Psoas muscle (tissue), 8 donors: Measurements from ENCODE around the gene ST3GAL5. TPM values are rescaled to one million over a fixed set of nuclear protein-coding genes. Genes with fewer than 3 reads are reported as not detected.

Source experiments
- ATAC-seq, 4 donors: fragments of 200-7000 bp; cut with Tn5 transposase; one replicate each; pipeline ENCODE4 v1.9.1; 2020; ENCODE audit warnings: moderate library complexity in 3 of 4, mild to moderate bottlenecking in 2 of 4
- DNase-seq, 2 donors: peaks; one replicate each; pipeline ENCODE4 v3.0.0-alpha.2; 2020
- H3K27ac ChIP-seq: fragments of 200-600 bp; one replicate; pipeline ENCODE4 v1.8.0; 2022
- H3K27me3 ChIP-seq, 3 donors: fragments of 200-600 bp in 1 of 3; one replicate each; pipeline versions ENCODE4 v1.6.1 to v1.8.0; 2013 to 2022; ENCODE audit warnings: low read length in 2 of 3, mild to moderate bottlenecking in 2 of 3, moderate library complexity in 1 of 3; ENCODE audit not compliant: insufficient read depth in 3 of 3
- H3K36me3 ChIP-seq, 2 donors: fragments of 200-600 bp in 1 of 2; one replicate each; pipeline versions ENCODE4 v1.6.1 to v1.8.0; 2013 to 2022; ENCODE audit warnings: low read depth in 1 of 2, mild to moderate bottlenecking in 1 of 2, moderate library complexity in 1 of 2; ENCODE audit not compliant: insufficient read depth in 1 of 2
- H3K4me1 ChIP-seq: fragments of 200-600 bp; one replicate; pipeline ENCODE4 v1.8.0; 2022
- H3K4me3 ChIP-seq: fragments of 200-600 bp; one replicate; pipeline ENCODE4 v1.8.0; 2022; ENCODE audit warnings: mild to moderate bottlenecking
- H3K9me3 ChIP-seq: fragments of 200-600 bp; one replicate; pipeline ENCODE4 v1.8.0; 2022
- WGBS, 3 donors: extraction: QIAGEN DNeasy Blood & Tissue Kit; methylation state at CpG; one replicate each; pipeline versions ENCODE4 v1.1.6 to v1.1.7; 2013; 5-methylcytosine and 5-hydroxymethylcytosine counted together
- intact Hi-C, 2 donors: fragments of 100-400 bp; cut with DNase I; formaldehyde crosslinking; loops; one replicate each; pipeline versions ENCODE4 v1.11.0 to v1.14.2; 2022
- polyA plus RNA-seq, 3 donors: library from polyadenylated mRNA; stranded (reverse); fragments of 200-250 nt; gene quantifications; one replicate each; pipeline ENCODE4 v1.2.3, GENCODE V29; 2013
- total RNA-seq, 4 donors: library from RNA; stranded (reverse); fragmentation: NEBNext Ultra II Directional in 2 of 4; extraction: Animal tissue kit (Norgen Biotek cat#: 25700) in 2 of 4; gene quantifications; one replicate each; pipeline versions ENCODE4 v1.2.1 to v1.2.4, GENCODE V29; 2021 to 2023
- TF ChIP-seq, protein P1 (sequence below): fragments of 200-600 bp; IDR thresholded peaks from one replicate; pipeline ENCODE4 v1.8.0; 2022; ENCODE audit warnings: antibody characterized with exemption
- donor health status: healthy with polysubstance abuse.
- donor health status: DM: no; HTN: no; CAD: no; lungs with moderate emphysema.
- donor health status: Bipolar disorder and iron deficiency.
- donor health status: healthy.
- donor health status: DM: yes; HTN: yes; CAD: no.
- donor health status: DM: no; HTN: no; CAD: no.
- donor health status: DM: no; HTN: no; CAD: no.
- donor health status: DM: yes; HTN: yes; CAD: no.

The ST3GAL5 gene
- total and polyA plus RNA-seq, 7 donors = 7.9 to 35.6 (median 14.7) TPM

DNA sequence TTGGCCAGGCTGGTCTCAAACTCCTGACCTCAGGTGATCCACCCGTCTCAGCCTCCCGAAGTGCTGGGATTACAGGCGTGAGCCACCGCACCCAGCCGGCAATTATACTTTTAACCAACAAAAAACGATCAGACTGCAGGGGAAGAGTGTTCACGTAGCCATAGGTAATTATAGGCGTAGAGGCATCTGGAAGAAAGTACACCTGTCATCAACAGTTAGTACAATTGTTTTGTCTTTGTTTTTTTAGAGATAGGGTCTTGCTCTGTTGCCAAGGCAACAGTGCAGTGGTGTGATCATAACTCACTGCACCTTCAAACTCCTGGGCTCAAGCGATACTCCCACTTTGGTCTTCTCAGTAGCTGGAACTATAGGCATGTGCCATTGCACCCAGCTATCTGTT is 20.0 kb downstream of the ST3GAL5 start:
- Histone ChIP-seq H3K4me1 (peaks cover 10% of the 10 kb centered on the region), H3K9me3 (no peaks in the 10 kb centered on the region), H3K27me3 (no peaks in the 10 kb centered on the region), H3K4me3 (no peak overlapping the region), H3K27ac (no peak overlapping the region), H3K36me3 (peaks cover 0 to 3% of the 10 kb centered on the region in 2 donors)
- 96 to 97% (median 96%) methylated on average over 9 of the region's 9 CpGs for WGBS, 3 donors
- ATAC-seq (no peak), DNase-seq (no peak)
- intact Hi-C loops = no loop called here
- TF ChIP-seq, protein P1, sequence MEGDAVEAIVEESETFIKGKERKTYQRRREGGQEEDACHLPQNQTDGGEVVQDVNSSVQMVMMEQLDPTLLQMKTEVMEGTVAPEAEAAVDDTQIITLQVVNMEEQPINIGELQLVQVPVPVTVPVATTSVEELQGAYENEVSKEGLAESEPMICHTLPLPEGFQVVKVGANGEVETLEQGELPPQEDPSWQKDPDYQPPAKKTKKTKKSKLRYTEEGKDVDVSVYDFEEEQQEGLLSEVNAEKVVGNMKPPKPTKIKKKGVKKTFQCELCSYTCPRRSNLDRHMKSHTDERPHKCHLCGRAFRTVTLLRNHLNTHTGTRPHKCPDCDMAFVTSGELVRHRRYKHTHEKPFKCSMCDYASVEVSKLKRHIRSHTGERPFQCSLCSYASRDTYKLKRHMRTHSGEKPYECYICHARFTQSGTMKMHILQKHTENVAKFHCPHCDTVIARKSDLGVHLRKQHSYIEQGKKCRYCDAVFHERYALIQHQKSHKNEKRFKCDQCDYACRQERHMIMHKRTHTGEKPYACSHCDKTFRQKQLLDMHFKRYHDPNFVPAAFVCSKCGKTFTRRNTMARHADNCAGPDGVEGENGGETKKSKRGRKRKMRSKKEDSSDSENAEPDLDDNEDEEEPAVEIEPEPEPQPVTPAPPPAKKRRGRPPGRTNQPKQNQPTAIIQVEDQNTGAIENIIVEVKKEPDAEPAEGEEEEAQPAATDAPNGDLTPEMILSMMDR = no peak

GRCh38 chr2:85867556-85868292 is 21.1 kb downstream of the ST3GAL5 start:
- Histone ChIP-seq H3K4me1 (peaks cover 10% of the 10 kb centered on the region), H3K4me3 (no peak overlapping the region), H3K27ac (no peak overlapping the region), H3K36me3 (peaks cover 0 to 8% of the 10 kb centered on the region in 2 donors), H3K27me3 (no peaks in the 10 kb centered on the region), H3K9me3 (no peaks in the 10 kb centered on the region)
- intact Hi-C loops = no loop called here
- 92 to 94% (median 92%) methylated on average over 11 of the region's 11 CpGs for WGBS, 3 donors
- no peak for ATAC-seq
- TF ChIP-seq, protein P1 = no peak
- DNase-seq = no peak

GRCh38 chr2:85867121-85867520 is 21.7 kb downstream of the ST3GAL5 start:
- Histone ChIP-seq H3K4me1 (peaks cover 10% of the 10 kb centered on the region), H3K27ac (no peak overlapping the region), H3K27me3 (no peaks in the 10 kb centered on the region), H3K9me3 (no peaks in the 10 kb centered on the region), H3K4me3 (no peak overlapping the region), H3K36me3 (peaks cover 0 to 14% of the 10 kb centered on the region in 2 donors)
- DNase-seq (no peak), ATAC-seq (no peak)
- WGBS, 3 donors = 100% methylated on average over 1 of the region's 1 CpG
- intact Hi-C loops = no loop called here
- TF ChIP-seq, protein P1 = no peak

- Histone ChIP-seq H3K36me3 (peaks cover 0 to 20% of the 10 kb centered on the region in 2 donors), H3K27ac (no peak overlapping the region), H3K9me3 (no peaks in the 10 kb centered on the region), H3K4me1 (peaks cover 7% of the 10 kb centered on the region), H3K4me3 (no peak overlapping the region), H3K27me3 (no peaks in the 10 kb centered on the region)
- no peak for ATAC-seq
- WGBS, 3 donors = 87 to 92% (median 88%) methylated on average over 3 of the region's 3 CpGs
- TF ChIP-seq, protein P1 = no peak
- DNase-seq = no peak
- intact Hi-C loops = no loop called here
Measured at GRCh38 chr2:85866165-85866659, 22.6 kb downstream of the ST3GAL5 start.
